SK-N-SH treated with all-trans-retinoic acid at 6 μM for 48 hours (cell line): ENCODE data around the gene MATN4.

ENCODE experiments used
- ARNTL ChIP-seq: fragments of 450-650 bp; formaldehyde crosslinking; IDR thresholded peaks from 2 replicates; pipeline ENCODE4 v1.5.0; 2020; ENCODE audit warnings: low read depth, mild to moderate bottlenecking, moderate library complexity, borderline replicate concordance
- ESRRG ChIP-seq: fragments of 250-450 bp; sonication (Bioruptor Pico); IDR thresholded peaks from 2 replicates; pipeline ENCODE4 v1.6.1; 2021; ENCODE audit warnings: mild to moderate bottlenecking
- OSR1 ChIP-seq: fragments of 250-450 bp; sonication (Bioruptor Pico); IDR thresholded peaks from 2 replicates; pipeline ENCODE4 v1.8.0; 2022; ENCODE audit warnings: moderate library complexity, mild to moderate bottlenecking, inconsistent platforms
- PATZ1 ChIP-seq: fragments of 250-450 bp; sonication (Bioruptor Pico); IDR thresholded peaks from 2 replicates; pipeline ENCODE4 v1.8.0; 2020; ENCODE audit warnings: mild to moderate bottlenecking, moderate library complexity, borderline replicate concordance
- RARB ChIP-seq: fragments of 250-450 bp; sonication (Bioruptor Pico); IDR thresholded peaks from 2 replicates; pipeline ENCODE4 v1.8.0; 2021; ENCODE audit warnings: mild to moderate bottlenecking, moderate library complexity
- SNAI2 ChIP-seq: fragments of 250-450 bp; sonication (Bioruptor Pico); IDR thresholded peaks from 2 replicates; pipeline ENCODE4 v1.5.0; 2020; ENCODE audit warnings: mild to moderate bottlenecking, moderate library complexity
- TCF4 ChIP-seq: fragments of 250-450 bp; sonication (Bioruptor Pico); IDR thresholded peaks from 2 replicates; pipeline ENCODE4 v1.8.0; 2021; ENCODE audit warnings: mild to moderate bottlenecking, moderate library complexity, borderline replicate concordance
- ZNF70 ChIP-seq: fragments of 450-650 bp; formaldehyde crosslinking; IDR thresholded peaks from 2 replicates; pipeline ENCODE4 v1.5.0; 2020; ENCODE audit warnings: mild to moderate bottlenecking, moderate library complexity
- TF ChIP-seq, protein P1 (sequence below): fragments of 250-450 bp; sonication (Bioruptor Pico); IDR thresholded peaks from 2 replicates; pipeline ENCODE4 v1.5.0; 2020; ENCODE audit warnings: mild to moderate bottlenecking, moderate library complexity

GRCh38 chr20:45246109-45246508 lies 62.0 kb downstream of the MATN4 start:
- TF ChIP-seq PATZ1 (no peak), RARB (no peak), TCF4 (CRISPR knock-in tag) (no peak), ARNTL (CRISPR knock-in tag) (no peak), ESRRG (CRISPR knock-in tag) (no peak), OSR1 (CRISPR knock-in tag) (no peak), ZNF70 (CRISPR knock-in tag) (no peak), SNAI2 (CRISPR knock-in tag) (no peak)
- TF ChIP-seq, protein P1, sequence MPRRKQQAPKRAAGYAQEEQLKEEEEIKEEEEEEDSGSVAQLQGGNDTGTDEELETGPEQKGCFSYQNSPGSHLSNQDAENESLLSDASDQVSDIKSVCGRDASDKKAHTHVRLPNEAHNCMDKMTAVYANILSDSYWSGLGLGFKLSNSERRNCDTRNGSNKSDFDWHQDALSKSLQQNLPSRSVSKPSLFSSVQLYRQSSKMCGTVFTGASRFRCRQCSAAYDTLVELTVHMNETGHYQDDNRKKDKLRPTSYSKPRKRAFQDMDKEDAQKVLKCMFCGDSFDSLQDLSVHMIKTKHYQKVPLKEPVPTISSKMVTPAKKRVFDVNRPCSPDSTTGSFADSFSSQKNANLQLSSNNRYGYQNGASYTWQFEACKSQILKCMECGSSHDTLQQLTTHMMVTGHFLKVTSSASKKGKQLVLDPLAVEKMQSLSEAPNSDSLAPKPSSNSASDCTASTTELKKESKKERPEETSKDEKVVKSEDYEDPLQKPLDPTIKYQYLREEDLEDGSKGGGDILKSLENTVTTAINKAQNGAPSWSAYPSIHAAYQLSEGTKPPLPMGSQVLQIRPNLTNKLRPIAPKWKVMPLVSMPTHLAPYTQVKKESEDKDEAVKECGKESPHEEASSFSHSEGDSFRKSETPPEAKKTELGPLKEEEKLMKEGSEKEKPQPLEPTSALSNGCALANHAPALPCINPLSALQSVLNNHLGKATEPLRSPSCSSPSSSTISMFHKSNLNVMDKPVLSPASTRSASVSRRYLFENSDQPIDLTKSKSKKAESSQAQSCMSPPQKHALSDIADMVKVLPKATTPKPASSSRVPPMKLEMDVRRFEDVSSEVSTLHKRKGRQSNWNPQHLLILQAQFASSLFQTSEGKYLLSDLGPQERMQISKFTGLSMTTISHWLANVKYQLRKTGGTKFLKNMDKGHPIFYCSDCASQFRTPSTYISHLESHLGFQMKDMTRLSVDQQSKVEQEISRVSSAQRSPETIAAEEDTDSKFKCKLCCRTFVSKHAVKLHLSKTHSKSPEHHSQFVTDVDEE (CRISPR knock-in tag): no peak
